GM12878 (cell line): ENCODE data around the gene SCNN1B.

Experiments
- CTCF ChIP-seq, 3 experiments: IDR thresholded peaks in 2 of 3; conservative IDR thresholded peaks in 1 of 3; 2 replicates each; pipeline ENCODE4 v1.5.1; 2011; ENCODE audit warnings: low read depth in 3 of 3, low read length in 3 of 3, mild to moderate bottlenecking in 3 of 3, control low read depth in 2 of 3, moderate library complexity in 2 of 3, inconsistent platforms in 1 of 3, mixed read lengths in 1 of 3; ENCODE audit not compliant: control insufficient read depth in 2 of 3, insufficient read depth in 1 of 3; ENCODE audit errors: extremely low read depth in 1 of 3
- CUX1 ChIP-seq: IDR thresholded peaks from 2 replicates; pipeline ENCODE4 v1.6.1; 2012; ENCODE audit warnings: improper control_type of control experiment, low read depth, low read length; ENCODE audit not compliant: insufficient replicate concordance
- EGR1 ChIP-seq, 2 experiments: IDR thresholded peaks; 1 replicate in 1 of 2; 2 replicates in 1 of 2; pipeline ENCODE4 v1.6.1; 2011 to 2012; ENCODE audit warnings: low read depth in 2 of 2, low read length in 2 of 2, borderline replicate concordance in 1 of 2, mild to moderate bottlenecking in 1 of 2, moderate library complexity in 1 of 2
- EZH2 ChIP-seq: IDR thresholded peaks from 2 replicates; pipeline ENCODE4 v1.6.1; 2012; ENCODE audit warnings: low read depth, mild to moderate bottlenecking, control low read depth, inconsistent platforms, low read length, borderline replicate concordance; ENCODE audit not compliant: control insufficient read depth
- POLR2A ChIP-seq: IDR thresholded peaks from 2 replicates; pipeline ENCODE4 v1.6.1; 2011; ENCODE audit warnings: low read depth, mild to moderate bottlenecking, low read length
- ZZZ3 ChIP-seq: IDR thresholded peaks from 2 replicates; pipeline ENCODE4 v1.6.1; 2011; ENCODE audit warnings: low read depth; ENCODE audit not compliant: control insufficient read depth, insufficient read length
- TF ChIP-seq, protein P1 (sequence below): IDR thresholded peaks from 2 replicates; pipeline ENCODE4 v1.6.1; 2012; ENCODE audit warnings: low read depth, low read length, improper control_type of control experiment

GRCh38 chr16:23337836-23338550, 35.9 kb downstream of the SCNN1B start:
- no peak for TF ChIP-seq ZZZ3
- no peak for TF ChIP-seq CTCF (IDR thresholded peaks at IDR 0.05 in 2 of 3, conservative IDR thresholded peaks at IDR 0.05 in 1 of 3; ENCODE audit: control insufficient read depth in 2 of 3, extremely low read depth in 1 of 3, insufficient read depth in 1 of 3, low read depth in 3 of 3, low read length in 3 of 3)
- no peak for TF ChIP-seq EZH2
- TF ChIP-seq, protein P1, sequence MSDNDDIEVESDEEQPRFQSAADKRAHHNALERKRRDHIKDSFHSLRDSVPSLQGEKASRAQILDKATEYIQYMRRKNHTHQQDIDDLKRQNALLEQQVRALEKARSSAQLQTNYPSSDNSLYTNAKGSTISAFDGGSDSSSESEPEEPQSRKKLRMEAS = no peak
- TF ChIP-seq EGR1 (IDR thresholded peaks at IDR 0.05; ENCODE audit: borderline replicate concordance in 1 of 2, low read depth in 2 of 2, low read length in 2 of 2) = no peak
- no peak for TF ChIP-seq CUX1
- no peak for TF ChIP-seq POLR2A
